HL-60/S4 (cell line): ENCODE results near the gene ATP6V1F.

Source experiments
- in situ Hi-C: fragments of 300-500 bp; cut with MboI; formaldehyde crosslinking; loops from 2 replicates; pipeline ENCODE4 v1.14.3; 2022; ENCODE audit warnings: low sequenced_read_pairs

The ATP6V1F gene, protein sequence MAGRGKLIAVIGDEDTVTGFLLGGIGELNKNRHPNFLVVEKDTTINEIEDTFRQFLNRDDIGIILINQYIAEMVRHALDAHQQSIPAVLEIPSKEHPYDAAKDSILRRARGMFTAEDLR

DNA sequence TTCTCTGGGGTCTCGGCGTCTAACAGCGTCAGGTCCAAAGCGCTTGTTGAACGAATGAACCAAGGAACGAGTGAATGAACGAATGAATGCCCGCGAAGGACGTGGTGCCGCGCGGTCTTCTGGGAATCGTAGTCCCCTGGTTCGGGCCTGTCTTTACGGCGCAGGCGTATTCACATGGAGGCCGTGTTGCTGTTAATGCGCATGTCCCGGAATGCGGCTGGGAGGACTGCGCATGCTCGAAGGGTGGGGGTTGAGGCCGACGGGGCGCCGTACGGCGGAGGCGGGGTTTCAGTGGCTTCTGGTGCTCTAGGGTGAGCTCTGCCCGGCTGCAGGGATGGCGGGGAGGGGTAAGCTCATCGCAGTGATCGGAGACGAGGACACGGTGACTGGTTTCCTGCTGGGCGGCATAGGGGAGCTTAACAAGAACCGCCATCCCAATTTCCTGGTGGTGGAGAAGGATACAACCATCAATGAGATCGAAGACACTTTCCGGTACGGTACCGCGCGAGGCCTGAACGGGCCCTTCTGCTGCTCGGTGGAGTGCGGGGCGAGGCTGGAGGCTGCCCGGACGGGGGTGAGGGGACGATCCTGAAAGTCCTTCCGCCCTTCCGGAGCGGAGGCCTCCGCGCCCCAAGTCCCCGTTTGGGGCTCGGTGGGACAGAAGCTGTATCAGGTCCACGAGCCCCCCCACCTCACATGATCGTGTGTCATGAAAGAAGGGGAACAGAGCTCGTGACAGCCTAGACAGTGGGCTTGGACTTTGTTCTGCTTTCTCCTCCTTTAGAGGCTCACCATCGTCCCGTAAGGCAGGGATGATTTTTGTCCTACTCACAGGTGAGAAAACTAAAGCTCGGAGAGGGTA lies at the start of gene ATP6V1F:
TSS of gene ATP6V1F (plus strand) at position 286 of the 862 bp plus-strand sequence. CDS start at position 335, 49 bp downstream.
- in situ Hi-C loops: no loop called here

DNA sequence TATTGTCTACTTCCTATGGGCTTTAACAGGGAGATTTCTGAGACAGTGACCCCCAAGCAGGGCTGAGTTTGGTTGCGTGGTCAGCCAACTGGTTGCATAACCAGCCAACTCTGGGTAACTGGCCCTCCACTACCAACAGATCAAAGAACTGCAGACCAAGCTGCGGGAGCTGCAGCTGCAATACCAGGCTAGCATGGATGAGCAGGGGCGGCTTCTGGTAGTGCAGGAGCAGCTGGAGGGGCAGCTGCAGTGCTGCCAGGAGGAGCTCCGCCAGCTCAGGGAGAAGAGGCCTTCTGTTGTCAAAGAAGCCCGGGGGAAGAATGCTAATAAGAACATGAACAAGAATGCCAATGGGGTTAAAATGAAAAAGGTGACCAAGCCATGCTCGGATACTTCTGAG lies 48.2 kb upstream of the ATP6V1F start:
- in situ Hi-C loops: no loop called here

DNA sequence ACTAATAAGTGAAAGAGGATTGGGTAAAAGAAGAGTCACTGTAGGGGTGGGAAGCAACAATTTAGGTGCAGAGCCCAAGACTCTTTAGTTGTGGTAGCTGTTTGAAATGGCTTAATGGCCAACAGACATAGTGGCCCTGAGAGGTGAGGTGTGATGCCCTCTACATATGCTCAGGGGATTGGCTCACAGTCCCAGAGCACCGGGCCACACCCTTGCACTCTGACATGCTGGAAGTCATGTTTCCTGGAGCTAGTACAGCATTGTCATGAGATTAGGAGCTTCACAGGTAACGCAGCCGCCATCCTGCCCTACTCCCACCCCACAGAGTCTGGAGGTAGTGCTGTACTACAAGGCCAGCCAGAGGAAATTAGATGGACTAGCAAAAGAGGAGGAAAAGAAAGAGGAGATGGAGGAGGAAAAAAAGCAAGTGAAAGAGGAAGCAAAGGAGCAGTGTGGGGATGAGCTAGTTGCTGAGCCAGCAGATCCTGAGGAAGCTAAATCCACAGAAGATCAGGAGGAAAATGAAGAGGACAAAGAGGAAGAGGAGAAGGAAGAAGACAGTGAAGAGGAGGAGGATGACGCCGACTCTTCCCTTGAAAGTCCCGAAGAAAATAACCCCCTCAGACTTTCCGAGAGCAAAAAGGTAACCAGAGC lies 47.2 kb upstream of the ATP6V1F start:
- in situ Hi-C loops: no loop called here

DNA sequence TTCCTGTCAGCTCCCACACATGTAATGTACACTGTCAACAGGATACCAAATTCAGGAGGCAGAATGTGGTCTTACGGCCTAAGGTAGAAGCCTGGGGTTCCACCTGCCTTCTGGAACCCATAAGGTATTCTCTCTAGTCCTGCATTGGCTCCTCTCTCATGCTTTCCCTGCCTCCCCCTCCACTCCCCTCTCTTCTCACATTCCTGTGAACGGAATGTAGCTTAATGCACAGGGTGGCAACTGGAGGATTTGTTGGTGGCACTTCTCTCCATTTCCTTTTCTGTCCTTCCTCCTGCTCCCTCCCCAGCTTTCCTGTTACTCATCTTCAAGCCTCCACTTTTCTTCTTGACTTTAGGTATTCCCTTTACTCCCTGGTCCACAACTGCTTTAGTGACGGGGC lies 44.0 kb upstream of the ATP6V1F start:
- in situ Hi-C loops: no loop called here

DNA sequence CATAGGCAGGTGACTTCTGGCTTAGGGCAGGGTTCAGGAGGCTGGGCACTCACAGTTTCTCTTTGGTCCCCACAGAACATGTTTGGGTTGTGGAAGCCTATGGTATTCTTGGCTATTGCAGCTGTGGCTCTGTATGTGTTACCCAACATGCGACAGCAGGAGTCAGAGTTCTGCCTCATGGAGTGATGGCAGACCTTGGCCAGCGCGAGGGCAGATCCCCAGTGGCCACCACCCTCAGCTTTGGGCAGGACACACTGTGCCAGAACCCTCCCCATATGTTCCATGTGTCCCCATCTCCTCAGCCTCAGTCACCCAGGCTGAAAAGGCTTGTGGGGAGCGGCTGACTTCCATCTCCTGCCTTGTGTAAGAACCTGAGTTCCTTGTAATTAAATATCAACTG lies 40.9 kb upstream of the ATP6V1F start:
- in situ Hi-C loops: no loop called here

DNA sequence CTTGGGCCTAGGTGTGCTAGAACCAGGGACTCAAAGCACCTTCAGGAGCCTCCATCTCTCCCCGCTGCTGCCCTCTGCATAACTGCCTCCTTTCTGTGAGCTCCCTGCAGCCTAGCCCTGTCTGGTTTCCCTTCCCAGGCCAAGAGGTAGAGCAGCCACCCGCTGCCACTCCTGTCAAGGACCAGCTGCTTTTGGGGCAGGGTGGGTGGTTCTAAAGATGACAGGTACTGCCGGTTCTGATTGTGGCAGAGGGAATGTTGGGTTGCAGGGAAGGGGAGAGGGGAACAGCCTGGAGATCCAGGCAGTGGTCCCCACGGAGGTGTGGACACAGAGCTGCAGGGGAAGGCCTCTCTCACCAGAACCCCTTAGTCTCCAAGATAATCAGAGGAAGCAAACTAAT lies 36.1 kb upstream of the ATP6V1F start:
- in situ Hi-C loops: no loop called here

DNA sequence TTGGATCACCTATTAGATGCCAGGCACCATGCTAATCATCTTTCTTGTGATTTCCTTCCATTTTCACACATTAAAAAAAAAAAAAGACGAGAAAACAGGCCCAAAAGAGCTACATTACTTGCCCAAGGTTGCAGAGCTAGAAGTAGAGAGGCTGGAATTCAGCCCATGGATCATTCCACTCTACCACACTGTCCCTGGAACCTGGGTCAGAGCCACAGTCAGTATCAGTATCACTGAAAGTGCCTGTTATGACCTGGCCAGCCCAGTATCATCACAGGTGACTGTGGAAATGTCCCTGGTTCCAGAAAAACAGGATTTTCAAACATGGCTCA lies 35.8 kb upstream of the ATP6V1F start:
- in situ Hi-C loops: no loop called here

DNA sequence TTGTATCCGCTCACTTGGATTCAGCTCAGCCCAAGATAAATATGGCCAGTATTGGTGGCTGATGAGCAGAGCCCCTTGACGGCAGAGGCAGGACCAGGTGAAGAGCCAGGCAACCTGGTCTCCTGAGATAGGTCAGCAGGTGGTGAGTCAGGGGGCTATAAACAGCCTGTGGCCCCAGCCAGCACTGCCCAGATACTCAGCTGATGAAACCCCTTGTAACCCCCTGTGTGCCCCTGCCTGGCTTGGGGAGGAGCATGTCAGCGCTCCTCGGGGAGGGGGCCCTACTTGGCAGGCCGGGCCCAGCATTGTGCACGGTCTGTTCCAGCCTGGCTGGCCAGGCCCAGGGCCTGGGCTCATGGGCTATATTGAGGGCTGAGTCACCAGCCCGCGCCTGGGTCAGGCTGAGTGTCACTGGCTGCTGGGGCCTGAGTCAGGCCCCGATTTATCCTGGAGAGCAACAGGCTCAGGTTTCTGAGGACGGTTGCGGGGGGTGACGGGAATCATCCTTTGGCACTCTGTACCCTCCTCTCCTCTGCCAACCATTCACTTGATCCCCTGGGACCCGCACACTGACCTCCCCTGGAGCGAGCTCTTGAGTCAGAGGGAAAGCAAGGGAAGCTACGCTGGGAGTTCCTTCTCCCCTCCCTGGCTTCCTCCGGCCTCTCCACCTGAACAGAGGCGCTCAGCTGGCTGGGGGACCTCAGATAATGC lies 35.3 kb upstream of the ATP6V1F start:
- in situ Hi-C loops: no loop called here

DNA sequence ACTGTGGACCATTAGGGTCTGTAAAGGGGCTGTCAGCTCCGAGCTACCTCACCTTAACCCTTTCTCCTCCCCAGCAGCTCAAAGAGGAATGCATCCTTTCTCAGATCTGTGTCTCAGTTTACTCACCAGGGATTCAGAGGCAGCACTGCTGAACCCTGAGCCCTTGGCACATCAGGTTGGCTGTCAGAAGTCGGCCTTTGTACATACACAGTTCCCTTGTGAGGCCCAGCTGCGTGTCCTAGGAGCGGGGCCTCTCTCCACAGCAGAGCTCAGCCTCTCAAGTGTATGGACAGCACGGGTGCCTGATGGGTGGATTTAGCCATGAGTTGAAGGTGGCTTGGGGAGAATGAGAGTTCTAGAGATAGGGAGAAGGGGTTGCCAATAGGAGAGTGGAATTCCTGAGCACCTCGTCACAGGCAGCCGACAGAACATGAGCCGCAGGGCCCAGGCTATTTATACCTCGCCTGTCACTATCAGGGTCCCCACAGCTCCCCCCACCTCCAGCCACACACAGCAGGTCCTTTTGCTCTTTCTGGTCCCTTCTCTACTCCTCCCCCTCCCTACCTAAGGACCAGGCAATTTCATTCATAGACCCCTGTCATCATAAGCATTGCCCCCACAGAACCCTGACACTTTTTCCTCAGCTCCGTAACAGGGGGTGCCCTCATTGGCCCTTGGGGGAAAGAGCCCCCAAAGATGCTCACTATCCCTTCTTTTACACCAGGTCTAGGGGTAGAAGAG lies 34.5 kb upstream of the ATP6V1F start:
- in situ Hi-C loops: no loop called here

DNA sequence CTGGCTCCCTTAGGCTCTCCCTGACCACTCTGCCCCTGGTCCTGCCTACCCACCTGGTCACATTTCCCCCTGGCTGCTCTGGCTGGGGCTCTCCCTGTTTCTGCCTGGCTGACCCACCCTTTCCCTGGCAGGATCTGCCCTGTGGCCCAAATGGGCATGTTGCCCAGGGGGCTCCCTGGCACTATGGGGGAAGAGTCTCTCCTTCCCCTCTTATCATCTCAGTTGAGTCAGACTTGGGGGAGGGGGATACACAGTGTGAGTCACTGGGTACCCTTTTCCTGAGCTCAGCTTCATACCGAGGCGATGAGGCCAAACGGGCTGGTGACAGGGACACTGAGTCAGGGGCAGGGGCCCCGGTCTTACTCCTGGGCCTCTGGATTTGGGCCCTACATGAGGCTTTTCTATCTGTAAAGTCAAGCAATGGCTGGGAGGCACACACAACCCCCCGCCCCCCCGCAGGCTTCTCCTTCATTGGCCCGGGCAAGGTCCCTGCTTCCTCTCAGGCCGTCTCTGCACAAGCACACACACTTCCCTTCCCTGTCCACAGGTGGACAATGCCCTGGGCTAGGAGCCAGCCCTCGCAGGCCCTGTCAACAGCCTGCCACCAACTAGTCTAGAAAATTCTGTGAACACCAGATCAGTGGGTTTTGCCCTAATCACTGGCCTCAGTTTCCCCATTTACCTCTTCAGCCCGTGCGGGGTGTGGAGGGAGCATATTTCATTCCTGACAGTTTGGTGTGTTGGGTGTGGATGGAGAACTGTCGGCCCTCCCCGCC lies 33.1 kb upstream of the ATP6V1F start:
- in situ Hi-C loops: no loop called here

DNA sequence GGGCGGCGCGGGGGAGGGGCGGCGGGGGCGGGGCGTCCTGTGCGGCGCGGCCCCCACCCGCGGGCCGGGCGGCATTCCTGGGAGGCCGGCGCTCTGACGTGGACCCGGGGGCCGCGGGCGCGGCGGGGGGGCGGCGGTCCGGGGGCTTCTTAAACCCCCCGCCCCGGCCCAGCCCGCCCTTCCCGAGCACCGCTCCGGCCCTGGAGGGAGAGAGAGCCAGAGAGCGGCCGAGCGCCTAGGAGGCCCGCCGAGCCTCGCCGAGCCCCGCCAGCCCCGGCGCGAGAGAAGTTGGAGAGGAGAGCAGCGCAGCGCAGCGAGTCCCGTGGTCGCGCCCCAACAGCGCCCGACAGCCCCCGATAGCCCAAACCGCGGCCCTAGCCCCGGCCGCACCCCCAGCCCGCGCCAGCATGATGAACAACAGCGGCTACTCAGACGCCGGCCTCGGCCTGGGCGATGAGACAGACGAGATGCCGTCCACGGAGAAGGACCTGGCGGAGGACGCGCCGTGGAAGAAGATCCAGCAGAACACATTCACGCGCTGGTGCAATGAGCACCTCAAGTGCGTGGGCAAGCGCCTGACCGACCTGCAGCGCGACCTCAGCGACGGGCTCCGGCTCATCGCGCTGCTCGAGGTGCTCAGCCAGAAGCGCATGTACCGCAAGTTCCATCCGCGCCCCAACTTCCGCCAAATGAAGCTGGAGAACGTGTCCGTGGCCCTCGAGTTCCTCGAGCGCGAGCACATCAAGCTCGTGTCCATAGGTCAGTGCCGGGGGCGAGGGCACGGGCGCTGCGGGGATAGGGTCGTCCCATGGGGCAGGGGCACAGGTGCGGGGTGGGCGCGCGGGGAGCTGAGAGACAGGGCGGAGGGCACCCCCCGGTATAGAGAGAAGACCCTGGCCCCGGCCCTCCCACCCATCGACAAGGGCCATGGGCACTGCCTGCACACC lies 32.2 kb upstream of the ATP6V1F start, which contains the start of gene FLNC:
TSS of gene FLNC (plus strand) at position 176 of the 947 bp plus-strand sequence. CDS start at position 408, 232 bp downstream.
- in situ Hi-C loops: no loop called here

DNA sequence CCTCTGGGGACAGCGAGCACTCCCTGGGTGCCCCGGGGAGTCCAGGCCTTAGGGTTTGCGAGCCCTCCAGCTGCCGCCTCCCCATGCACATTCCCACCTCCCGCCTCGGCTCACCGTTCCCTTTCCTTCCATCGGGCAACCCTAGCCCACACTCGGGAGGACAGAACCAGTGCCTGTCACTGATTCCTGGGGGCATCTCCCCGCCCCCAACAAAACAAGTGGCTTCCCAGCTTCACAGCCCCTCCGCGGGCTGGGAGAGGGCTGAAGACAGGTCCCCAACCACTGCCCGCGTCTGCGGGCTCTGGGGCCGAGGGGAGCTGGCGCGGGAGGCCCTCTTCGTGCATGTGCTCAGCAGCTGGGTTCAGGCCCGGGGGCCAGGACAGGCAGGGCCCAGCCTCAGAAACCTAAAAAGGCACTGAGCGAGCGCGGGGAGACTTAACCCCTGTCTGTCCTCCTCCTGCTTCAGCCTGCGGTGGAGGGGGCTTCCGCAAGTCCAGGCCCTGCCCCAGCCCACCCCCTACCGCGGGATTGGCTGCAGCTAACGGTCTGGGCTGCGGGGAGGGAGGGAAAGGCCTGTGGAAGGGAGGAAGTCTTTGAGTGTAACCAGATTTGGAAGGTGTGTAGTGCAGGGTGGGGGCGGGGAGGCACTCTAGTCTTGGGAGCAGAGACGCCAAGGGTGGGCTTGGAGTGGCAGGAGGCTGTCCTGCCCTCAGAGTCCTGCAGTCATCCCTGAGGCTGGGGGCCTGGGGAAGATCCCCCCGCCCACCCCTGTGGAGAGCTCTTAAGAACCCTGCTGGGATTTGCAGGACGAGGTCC lies 31.3 kb upstream of the ATP6V1F start:
- in situ Hi-C loops: no loop called here

DNA sequence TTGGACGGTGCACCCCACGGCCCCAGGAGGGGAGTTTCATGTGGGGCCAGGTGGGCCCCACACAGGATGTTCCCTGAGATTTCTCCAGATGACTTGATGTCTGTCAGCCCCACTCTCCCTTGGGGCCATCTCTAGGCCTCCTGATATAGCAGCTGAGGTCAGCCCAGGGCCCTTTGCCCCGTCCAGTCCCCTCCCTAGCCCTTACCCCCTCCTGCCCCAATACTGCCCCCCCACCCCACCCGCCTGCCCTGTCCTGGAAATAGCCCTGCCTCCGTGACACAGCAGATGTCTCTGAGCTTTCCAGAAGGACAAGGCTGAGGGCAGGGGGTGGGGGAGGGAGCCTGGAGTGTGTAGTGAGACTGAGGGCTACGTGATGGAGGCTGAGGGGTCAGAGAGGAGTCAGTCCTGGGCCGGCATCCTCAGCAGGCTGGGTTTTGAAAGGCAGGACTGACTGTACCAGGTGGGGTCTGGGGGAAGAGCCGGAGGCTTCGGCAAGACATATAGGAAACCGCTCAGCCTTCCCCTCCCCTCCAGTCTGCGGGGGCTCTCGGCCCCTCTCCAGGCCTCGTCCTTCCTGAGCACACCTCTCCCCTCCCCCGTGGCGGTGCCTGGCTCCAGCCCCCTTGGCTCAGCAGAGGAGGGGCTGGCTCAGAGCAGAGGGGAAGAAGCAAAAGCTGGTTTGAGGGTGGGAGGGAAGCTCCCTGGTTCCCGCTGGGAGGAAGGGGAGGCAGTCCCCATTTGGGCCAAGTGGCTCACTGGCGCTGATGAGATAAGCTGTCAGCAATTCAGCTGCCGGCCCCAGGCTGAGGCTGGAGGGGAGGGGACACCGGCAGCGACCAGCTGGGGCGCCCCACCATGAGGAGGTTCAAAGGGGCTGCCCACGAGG lies 30.4 kb upstream of the ATP6V1F start:
- in situ Hi-C loops: no loop called here

DNA sequence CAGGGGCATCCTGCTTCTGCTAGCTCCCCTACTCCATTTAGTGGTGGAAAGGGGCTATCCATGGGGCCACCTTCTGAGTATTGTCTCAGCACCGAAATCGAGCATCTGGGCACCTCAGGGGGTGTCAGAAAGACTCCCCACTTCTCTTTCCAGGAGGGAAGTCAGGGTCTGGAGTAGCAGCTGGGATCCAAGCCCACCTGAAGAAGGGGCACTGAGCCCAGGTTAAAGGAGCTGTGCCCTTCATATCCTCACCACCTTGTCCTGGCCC lies 29.8 kb upstream of the ATP6V1F start:
- in situ Hi-C loops: no loop called here

DNA sequence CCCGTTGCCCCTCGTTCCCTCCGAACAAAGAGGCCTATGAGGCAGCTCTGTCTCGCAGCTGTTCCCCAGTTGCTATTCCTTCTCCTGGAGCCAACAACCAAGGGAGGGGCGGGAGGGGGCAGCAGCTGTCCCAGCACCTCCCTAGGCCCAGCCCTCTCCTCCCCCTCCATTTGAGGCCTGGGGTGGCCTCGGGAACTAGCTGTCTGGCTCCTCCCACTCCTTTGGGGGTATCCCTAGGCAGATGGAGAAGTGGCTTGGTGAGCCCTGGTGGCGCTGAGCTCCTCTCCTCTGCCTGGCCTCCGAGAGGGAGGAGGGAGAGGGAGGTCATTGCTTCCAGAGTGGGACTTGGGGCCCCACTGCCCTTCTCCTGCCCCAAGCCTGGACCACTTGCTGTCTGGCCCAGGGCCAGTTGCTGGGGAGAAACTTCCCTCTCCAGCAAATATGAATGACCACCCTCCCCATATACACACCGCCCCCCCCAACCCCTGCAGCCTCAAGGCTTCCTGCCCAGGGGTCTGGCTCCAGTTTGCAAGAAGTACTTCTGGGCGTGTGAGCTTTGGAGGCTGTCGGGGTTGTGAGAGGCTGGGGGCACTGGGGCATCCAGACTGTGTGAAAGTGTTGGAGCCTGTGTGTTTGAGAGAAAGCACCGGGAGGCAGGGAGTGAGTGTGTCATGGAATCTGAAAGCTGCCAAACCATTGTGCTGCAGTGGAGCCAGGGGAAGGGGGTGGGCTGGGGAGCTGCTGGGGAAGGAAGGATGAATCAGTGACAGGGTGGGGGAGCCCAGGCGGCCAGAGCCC lies 29.3 kb upstream of the ATP6V1F start:
- in situ Hi-C loops: no loop called here

DNA sequence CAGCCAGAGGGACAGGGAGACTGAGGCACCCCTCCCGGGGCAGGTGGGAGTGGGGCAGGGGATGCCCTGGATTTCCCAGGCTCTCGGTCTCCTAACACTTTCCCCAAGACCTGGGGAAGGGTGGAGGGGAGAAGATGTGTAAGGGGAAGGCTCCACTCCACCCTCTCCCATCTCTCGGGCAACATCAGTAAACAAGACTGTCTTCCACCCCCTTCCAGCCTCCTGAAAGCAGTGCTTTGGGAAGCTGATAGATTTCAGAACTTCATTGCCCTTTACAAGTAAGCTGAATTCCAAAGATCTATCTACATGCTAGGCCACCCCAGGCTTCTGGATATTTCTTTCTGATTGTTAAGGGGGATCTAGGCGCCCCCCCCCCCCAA lies 28.7 kb upstream of the ATP6V1F start:
- in situ Hi-C loops: no loop called here
